ENCODE results near the gene TMEM218. TPM values are rescaled to one million over a fixed set of nuclear protein-coding genes. Genes with fewer than 3 reads are reported as not detected.

The TMEM218 gene
- total RNA-seq (2022; extraction: Qiagen RNA extraction), result 19.6 to 23.0 TPM (median 22.9 TPM) in 5 replicates

GRCh38 chr11:125111343-125112207 is at the start of gene TMEM218:
Gene TMEM218 (minus strand): TSS chr11:125111626. CDS start chr11:125102241, 9,385 bp downstream.

GRCh38 chr11:125062931-125063428 is 48.4 kb downstream of the TMEM218 start, which contains the start of gene SLC37A2:
Gene SLC37A2 (plus strand): TSS chr11:125063305. CDS start chr11:125063368, 63 bp downstream.

Other genes starting within 250 kb of the TMEM218 start
- gene ROBO3, start 246.2 kb downstream of the TMEM218 start, total RNA-seq (2022; extraction: Qiagen RNA extraction), result 1.9 to 2.6 TPM (median 2.3 TPM) in 5 replicates
- 0.06 to 0.18 TPM in 2 of 5 replicates, not detected in the others for gene ROBO4, start 213.8 kb downstream of the TMEM218 start, total RNA-seq (2022; extraction: Qiagen RNA extraction)
- gene HEPN1, start 192.4 kb downstream of the TMEM218 start, total RNA-seq (2022; extraction: Qiagen RNA extraction), result not detected in 5 replicates
- not detected in 5 replicates for gene HEPACAM, start 175.6 kb downstream of the TMEM218 start, total RNA-seq (2022; extraction: Qiagen RNA extraction)
- gene CCDC15, start 157.4 kb downstream of the TMEM218 start, total RNA-seq (2022; extraction: Qiagen RNA extraction), result 0.51 to 0.89 TPM (median 0.66 TPM) in 5 replicates
- gene SLC37A2, start 48.3 kb downstream of the TMEM218 start, total RNA-seq (2022; extraction: Qiagen RNA extraction), result 0.06 to 0.21 TPM (median 0.08 TPM) in 5 replicates
- 0.05 TPM in 1 of 5 replicates, not detected in the others for gene PKNOX2, start 53.1 kb upstream of the TMEM218 start, total RNA-seq (2022; extraction: Qiagen RNA extraction)